WI38 (cell line): ENCODE measurements around the gene LDAH.
"Not testable (repeated sequence)": the region's sequence is repeated elsewhere in the genome, so short reads cannot be mapped to it uniquely, and the experiment has no call there.

Source experiments
- H3K4me3 ChIP-seq: 2 replicates; pipeline ENCODE4 v1.5.1; 2011; ENCODE audit warnings: low read depth, mild to moderate bottlenecking, control low read depth, low read length
- TF ChIP-seq, protein P1 (sequence below): IDR thresholded peaks from 2 replicates; pipeline ENCODE4 v1.5.1; 2012; ENCODE audit warnings: low read depth, mild to moderate bottlenecking, control low read depth, low read length

Gene LDAH

DNA sequence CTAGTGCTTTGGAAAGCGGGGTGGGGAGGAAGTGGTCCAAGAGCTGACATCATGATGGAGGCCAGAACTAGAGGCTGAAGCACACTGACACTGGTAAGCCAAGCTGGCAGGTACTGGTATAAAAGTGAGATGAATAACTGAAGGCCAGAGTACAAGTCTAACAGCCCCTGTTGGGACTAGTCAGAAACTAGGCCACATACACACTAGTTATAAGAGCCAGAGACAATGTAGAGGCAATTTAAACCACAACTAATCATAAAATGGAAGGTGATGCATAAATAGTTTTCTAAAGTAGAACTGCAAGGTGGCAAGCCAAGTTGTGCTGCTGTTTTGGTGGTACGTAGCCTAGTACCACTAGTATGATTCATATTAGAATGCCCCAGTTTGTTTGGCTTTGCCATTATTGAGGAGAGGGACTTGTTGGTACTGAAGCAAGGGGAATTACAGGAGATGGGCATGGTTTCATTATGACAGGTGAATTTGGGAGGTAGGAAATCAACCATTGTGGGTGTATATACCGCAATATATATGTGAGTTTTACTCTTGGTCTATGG is 98.3 kb downstream of the LDAH start:
- TF ChIP-seq, protein P1, sequence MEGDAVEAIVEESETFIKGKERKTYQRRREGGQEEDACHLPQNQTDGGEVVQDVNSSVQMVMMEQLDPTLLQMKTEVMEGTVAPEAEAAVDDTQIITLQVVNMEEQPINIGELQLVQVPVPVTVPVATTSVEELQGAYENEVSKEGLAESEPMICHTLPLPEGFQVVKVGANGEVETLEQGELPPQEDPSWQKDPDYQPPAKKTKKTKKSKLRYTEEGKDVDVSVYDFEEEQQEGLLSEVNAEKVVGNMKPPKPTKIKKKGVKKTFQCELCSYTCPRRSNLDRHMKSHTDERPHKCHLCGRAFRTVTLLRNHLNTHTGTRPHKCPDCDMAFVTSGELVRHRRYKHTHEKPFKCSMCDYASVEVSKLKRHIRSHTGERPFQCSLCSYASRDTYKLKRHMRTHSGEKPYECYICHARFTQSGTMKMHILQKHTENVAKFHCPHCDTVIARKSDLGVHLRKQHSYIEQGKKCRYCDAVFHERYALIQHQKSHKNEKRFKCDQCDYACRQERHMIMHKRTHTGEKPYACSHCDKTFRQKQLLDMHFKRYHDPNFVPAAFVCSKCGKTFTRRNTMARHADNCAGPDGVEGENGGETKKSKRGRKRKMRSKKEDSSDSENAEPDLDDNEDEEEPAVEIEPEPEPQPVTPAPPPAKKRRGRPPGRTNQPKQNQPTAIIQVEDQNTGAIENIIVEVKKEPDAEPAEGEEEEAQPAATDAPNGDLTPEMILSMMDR, result no peak

DNA sequence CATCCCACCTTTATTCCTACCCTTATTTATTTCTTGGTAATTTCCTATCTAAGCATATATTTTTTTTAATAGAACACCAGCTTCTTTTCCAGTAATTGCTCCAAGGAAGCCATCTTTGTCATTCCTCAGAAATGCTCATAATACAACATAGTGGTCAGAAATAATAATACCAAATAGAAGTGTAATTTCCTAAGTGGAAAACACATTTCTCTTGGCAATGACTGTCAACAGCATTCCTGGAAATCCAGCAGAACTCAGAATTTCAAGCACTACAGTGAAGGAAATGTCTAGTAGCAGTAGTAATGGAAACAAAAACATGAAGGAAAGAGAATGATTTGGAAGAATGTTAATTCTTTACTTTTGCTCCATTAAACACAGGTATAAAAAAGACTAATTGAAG is 99.4 kb downstream of the LDAH start:
- H3K4me3 ChIP-seq, result no peak overlapping the region
- TF ChIP-seq, protein P1, result no peak

More for the DNA sequence above, 98.3 kb downstream of the LDAH start:
- H3K4me3 ChIP-seq, result no peak overlapping the region

DNA sequence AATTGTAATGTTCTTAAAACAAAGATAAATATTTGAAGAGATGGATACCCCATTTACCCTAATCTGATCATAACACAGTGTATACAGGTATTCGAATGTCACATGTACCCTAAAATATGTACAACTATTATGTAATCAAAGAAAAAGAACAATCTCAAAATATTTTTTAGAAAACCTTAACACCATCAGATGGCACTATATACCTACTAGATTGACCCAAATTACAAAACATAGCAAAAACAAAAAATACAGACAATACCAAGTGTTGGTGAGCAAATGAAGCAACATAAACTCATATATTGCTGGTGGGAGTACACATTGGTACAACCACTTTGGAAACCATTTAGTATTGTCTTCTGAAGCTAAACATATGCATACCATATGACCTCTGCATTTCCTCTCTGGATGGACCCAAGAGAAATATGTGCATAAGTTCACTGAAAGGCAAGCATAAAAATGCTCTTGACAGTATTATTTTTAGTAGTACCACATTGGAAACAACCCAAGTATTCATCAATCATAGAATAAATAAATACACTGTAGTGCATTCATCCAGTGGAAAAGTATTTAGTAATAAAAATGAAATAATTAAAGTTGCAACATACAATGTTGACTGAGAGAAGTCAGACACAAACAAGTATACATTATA is 100.2 kb downstream of the LDAH start:
- H3K4me3 ChIP-seq, result no peak overlapping the region
- TF ChIP-seq, protein P1, result no peak

DNA sequence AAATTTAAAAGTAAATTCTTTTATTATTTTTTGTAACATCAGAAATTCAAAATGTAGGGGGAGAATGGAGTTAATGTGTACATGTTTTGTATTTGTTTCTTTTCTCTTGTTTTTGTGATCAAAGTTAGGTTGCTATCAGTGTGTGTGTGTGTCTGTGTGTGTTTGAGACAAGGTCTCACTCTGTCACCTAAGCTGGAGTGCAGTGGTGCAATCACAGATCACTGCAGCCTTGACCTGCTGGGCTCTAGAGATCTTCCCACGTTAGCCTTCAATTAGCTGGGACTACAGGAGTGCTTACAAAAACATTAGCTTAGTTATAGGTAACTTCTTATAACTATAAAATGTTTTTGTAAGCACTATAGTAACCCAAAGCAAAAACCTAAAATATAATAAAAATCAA is 105.3 kb downstream of the LDAH start:
- TF ChIP-seq, protein P1, result no peak
- no peak overlapping the region for H3K4me3 ChIP-seq

DNA sequence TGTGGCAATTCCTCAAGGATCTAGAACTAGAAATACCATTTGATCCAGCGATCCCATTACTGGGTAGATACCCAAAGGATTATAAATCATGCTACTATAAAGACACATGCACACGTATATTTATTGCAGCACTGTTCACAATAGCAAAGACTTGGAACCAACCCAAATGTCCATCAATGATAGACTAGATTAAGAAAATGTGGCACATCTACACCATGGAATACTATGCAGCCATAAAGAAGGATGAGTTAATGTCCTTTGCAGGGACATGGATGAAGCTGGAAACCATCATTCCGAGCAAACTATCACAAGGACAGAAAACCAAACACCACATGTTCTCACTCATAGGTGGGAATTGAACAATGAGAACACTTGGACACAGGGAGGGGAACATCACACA is 106.7 kb downstream of the LDAH start:
- H3K4me3 ChIP-seq, result not testable (repeated sequence)

DNA sequence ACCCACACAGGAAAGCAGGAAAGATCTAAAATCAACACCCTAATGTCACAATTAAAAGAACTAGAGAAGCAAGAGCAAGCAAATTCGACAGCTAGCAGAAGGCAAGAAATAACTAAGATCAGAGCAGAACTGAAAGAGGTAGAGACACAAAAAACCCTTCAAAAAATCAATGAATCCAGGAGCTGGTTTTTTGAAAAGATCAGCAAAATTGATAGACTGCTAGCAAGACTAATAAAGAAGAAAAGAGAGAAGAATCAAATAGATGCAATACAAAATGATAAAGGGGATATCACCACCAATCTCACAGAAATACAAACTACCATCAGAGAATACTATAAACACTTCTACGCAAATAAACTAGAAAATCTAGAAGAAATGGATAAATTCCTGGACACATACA is 108.5 kb downstream of the LDAH start:
- H3K4me3 ChIP-seq, result not testable (repeated sequence)

DNA sequence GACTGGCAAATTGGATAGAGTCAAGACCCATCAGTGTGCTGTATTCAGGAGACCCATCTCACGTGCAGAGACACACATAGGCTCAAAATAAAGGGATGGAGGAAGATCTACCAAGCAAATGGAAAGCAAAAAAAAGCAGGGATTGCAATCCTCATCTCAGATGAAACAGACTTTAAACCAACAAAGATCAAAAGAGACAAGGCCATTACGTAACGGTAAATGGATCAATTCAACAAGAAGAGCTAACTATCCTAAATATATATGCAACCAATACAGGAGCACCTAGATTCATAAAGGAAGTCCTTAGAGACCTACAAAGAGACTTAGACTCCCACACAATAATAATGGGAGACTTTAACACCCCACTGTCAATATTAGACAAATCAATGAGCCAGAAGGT is 109.3 kb downstream of the LDAH start:
- not testable (repeated sequence) for H3K4me3 ChIP-seq

DNA sequence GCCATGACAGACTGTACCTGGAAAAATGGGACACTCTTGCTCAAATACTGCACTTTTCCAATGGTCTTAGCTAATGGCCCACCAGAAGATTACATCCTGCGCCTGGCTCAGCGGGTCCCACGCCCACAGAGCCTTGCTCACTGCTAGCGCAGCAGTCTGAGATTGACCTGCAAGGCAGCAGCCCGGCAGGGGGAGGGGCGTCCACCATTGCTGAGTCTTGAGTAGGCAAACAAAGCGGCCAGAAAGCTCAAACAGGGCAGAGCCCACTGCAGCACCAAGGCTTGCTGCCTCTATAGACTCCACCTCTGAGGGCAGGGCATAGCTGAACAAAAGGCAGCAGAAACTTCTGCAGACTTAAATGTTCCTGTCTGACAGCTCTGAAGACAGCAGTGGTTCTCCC is 111.3 kb downstream of the LDAH start:
- not testable (repeated sequence) for H3K4me3 ChIP-seq

DNA sequence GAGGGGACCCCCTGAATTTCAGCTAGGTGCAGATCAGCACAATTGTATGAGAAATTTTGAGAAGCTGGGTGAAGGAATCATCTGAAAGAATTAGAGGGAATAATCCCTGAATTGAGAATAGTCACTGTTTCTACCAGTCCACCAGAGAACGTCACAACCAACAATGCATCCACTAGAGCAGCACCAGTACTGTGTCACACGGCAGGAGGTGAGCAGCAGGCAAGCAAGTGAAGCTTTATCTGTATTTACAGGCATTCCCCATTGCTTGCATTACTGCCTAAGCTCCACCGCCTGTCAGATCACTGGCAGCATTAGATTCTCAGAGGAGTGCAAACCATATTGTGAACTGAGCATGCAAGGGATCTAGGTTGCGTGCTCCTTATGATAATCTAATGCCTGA is 115.3 kb downstream of the LDAH start:
- no peak overlapping the region for H3K4me3 ChIP-seq
- TF ChIP-seq, protein P1, result no peak
